NCI-H748 (cell line): ENCODE measurements around the gene CRAMP1.
"Not testable (repeated sequence)": the region's sequence is repeated elsewhere in the genome, so short reads cannot be mapped to it uniquely, and the experiment has no call there.

Experiments used
- DNase-seq: peaks from one replicate; lab custom pipeline; 2025; ENCODE audit not compliant: unreplicated experiment; lab: John Stamatoyannopoulos, UW

The CRAMP1 gene

DNA sequence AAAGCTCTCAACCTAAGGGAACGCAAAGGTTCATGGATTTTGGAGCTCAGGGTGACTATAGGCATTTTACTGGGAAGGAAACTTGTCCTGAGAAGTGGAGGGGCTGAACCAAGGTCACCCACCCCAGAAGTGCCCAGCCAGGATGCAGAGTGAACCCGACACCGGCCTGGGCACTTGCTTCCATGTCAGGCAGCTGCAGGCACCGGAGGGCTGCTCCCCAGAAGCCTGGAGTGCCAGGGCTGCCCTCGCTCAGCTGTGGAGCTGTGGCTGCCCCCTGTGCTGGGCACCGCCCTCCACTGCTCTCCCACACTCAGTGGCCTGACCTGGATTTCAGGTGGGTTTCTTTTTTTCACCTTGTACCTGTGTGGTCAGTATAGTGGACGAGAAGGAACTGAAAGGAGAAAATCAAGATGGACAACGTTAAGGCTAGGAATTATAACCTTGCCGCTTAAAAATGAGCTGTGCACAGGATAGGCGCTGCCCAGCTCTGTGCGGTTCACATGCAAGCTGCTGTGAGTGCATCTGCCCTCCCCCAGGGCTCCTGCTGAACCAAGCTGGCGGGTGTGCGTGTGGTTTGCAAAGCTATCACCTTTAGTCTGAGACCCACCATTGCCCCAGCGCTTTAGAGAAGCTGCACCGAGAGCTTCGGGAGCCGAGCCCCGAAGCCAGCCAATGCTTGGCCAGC lies 96.1 kb downstream of the CRAMP1 start:
- no peak for DNase-seq

DNA sequence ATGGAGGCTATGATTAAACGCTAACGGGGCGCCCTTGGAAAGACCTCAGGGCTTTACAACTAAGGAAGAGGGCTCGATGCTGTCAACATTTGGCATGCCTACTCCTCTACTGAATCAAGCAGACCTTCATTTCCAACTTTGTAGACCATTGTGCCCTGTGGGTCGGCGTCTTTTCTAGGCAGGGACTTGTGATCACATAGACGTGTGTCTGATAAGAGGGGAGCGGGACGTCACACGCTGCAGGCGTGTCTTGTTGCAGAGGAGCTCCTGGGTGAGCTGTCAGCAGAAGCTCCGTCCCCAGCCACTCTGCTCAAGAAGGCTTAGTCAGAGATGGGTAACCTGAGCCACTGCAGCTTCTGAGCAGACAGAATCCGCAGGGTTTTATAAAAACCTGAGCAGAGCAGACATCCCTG lies 96.6 kb downstream of the CRAMP1 start:
- DNase-seq = no peak

DNA sequence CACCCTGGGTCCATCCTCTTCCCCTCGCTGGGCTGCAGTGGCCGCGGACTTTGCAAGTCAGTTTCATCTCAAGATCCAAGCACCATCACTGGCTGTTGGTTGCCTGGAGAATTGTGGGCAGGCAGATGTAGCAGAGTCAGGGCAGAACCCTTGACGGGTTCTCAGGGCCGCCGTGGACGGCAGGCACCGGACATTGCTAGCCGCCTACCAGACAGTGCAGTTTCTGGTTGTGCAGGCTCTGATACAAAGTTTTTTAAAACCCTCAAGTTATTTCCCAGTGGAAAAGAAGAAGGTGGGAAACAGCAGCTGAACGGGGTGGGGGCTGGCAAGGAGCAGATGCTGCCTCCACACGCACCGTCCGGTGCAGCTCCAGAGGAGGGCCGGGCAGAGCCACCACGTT lies 97.2 kb downstream of the CRAMP1 start:
- no peak for DNase-seq

DNA sequence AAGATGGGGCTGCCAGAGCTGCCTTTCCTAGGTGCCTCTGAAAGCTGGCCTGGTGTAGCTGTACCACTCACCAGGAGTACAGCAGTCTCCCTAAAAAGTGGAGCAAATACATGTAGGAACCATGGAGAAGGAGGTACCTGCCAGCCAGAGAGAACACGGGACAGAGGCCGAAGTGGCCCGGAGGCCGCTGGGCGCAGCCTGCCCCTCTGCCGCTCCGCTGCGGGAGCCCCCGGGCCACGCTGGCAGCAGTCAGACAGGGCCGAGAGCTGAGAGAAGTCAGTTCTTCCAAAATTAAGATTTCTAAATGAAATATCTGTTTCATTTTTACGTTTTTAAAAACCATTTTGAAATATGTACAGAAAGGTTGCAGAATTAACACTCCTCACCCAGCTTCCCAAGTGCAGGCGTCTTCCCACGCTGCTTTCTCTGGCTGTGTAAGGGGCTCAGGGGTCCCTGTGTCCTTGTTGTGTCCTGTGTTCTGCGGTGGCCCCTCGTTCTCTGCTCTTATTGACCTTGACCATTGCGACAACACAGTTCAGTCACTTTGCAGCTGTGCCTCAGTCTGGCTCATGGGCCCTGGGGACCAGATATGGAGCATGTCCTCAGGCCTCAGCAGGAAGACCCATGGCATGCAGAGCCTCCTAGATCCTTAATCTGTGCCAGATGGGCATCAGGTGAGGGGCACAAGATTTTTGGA lies 98.8 kb downstream of the CRAMP1 start:
- DNase-seq = no peak

DNA sequence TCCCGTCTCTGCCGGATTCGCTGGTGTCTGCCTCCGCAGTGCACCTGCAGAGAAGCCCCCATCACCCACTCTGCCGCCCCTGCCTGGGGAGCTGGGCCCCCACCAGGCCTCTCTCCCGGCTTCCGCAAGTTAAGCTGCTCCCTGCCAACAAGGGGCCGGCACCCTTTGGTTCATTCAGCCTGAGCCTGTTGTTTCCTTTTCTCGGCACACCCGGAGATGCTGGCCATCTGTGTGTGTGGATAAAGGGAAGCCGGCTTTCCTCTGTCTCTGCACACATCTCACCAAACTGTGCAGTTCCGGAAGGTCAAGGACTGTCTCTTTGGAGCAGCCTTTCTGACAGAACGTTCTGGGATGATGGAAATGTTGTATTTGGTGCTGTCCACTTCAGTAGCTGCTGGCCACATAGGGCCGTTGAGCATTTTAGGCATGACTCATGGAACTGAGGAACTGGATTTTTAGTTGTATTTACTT lies 100.7 kb downstream of the CRAMP1 start:
- no peak for DNase-seq

DNA sequence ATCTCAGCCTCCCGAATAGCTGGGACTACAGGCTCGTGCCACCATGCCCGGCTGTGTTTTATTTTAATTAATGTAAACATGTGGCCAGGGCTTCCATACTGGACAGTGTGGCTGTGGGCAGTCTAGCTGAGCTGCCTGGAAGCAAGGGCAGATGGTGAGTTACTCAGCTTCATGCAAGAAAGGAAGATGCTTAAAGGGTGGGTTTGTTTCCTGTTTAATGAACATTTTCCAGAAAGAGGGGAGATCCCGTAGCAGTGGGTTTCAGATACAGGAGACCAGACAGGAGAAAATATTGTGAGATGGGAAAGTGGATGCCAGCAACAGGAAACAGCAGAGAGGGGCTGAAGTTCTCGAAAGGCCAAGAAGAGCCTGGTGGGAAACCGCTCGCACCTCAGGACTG lies 101.2 kb downstream of the CRAMP1 start:
- DNase-seq = no peak

DNA sequence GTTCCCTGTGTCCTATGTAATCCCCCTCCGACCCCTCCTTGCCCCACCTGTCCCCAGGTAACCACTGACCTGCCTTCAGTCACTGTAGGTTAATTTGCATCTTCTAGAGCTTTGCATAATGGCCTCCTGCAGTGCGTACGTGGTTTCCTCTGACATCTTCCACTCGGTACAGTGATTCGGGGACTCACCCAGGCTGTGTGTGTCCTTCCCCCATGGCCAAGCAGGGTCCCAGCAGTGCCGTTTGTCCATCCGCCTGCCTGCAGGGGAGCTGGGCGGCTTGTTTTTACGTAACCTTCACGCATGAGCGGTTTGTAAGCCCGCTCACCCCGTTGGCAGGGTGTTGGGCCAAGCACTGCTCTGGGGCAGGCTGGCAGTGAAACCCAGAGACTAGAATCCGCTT lies 101.8 kb downstream of the CRAMP1 start:
- no peak for DNase-seq

DNA sequence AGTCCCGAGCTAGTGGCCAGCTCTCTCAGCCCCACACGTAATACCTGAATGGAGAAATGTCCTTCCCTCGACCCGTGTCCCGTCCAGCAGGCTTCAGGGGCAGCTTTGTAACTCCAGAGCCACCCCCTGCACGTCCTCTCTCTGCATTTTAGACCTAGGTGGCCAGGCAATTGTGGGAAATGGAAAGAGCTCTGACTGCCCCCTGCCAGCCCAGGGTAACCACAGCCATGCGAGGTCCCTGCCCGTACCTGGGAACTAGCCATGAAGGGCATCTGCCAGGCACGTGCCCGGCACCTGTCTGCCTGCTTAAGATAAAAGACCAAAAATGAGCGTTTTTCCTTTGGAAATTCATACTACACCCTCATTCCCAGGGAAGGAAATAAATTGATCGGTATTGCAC lies 103.1 kb downstream of the CRAMP1 start:
- DNase-seq = no peak

DNA sequence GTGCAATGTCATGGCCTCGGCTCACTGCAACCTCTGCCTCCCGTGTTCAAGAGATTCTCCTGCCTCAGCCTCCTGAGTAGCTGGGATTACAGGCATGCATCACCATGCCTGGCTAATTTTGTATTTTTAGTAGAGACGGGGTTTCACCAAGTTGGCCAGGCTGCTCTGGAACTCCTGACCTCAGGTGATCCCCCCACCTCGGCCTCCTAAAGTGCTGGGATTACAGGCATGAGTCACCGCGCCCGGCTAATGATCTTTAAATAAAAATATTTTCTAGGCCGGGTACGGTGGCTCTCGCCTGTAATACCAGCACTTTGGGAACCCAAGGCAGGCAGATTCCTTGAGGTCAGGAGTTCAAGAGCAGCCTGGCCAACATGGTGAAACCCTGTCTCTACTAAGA lies 106.1 kb downstream of the CRAMP1 start:
- DNase-seq = not testable (repeated sequence)

DNA sequence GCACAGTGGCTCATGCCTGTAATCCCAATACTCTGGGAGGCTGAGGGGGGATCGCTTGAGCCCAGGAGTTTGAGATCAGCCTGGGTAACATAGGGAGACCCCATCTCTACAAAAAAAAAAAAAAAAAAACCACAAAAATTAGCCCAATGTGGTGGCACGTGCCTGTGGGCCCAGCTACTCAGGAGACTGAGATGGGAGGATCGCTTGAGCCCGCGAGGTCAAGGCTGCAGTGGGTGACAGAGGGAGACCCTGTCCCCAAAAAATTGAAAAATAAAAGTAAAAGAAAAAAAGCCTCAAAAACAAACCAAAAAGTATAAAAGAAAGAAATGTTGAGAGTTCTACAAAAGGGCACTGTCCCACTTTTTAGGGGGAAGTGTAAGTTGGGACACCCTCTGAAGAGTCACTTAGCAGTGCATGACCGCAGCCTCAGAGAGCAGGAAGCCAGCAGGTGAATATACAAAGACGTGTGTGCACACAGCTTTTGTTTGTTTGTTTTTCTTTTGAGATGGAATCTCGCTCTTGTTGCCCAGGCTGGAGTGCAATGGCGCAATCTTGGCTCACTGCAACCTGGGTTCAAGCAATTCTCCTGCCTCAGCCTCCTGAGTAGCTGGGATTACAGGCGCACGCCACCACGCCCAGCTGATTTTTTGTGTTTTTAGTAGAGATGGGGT lies 107.5 kb downstream of the CRAMP1 start:
- peak; percentile 5 for DNase-seq

DNA sequence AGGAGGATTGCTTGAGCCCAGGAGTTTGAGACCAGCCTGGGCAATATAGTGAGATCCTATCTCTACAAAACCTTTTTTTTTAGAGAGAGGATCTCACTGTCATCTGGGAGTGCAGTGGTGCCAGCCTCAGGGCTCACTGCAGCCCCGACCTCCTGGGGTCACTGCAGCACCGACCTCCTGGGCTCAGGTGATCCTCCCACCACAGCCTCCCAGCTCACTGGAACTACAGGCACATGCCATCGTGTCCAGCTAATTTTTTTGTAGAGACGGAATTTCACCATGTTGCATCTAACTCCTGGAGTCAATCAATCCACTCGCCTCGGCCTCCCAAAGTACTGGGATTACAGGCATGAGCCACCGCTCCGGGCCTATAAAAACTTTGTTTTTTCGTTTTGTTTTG lies 109.2 kb downstream of the CRAMP1 start:
- no peak for DNase-seq

DNA sequence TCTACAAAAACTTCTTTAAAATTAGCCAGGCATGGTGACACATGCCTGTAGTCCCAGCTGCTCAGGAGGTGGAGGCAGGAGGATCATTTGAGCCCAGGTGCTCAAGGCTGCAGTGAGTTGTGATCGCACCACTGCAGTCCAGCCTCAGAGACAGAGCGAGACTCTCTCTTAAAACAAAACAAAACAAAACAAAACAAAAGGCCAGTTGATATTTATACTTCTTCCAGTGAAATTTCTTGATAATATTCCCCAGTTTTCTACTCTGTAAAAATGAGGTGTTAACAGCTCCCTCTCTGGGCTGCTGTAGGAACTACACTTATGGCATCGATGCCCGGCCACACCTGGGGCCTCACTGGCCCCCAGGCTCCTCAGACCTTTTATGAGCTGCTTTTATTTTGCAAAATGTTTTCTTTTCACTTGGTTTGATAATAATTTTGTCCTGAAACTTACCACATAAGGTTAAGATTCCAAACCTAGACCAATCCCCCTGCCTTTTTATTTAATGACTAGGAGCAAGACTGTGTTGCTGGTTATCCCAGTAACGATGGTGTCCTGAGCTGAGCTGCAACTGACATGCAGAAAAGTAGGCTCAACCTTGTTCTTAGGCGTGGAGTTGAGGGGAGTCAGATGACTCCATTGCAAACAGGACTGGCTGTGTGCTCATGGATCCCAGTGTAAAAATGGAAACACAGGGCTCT lies 111.4 kb downstream of the CRAMP1 start:
- peak; percentile 22 for DNase-seq

DNA sequence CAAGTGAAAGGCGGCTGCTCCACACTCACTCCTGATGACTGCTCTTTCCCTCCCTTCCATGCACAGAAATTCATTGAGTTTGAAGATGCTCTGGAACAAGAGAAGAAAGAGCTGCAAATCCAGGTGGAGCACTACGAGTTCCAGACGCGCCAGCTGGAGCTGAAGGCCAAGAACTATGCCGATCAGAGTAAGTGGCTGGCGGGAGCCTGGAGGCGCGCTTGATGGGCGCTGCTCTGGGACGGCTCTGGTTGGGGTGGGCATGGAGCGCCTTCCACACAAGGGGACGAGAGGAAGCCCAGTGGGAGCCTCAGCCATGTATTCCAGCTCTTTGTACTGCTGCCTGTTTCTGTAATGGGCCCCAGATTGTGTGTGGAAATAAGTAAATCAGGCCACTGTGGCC lies 112.3 kb downstream of the CRAMP1 start:
- no peak for DNase-seq

DNA sequence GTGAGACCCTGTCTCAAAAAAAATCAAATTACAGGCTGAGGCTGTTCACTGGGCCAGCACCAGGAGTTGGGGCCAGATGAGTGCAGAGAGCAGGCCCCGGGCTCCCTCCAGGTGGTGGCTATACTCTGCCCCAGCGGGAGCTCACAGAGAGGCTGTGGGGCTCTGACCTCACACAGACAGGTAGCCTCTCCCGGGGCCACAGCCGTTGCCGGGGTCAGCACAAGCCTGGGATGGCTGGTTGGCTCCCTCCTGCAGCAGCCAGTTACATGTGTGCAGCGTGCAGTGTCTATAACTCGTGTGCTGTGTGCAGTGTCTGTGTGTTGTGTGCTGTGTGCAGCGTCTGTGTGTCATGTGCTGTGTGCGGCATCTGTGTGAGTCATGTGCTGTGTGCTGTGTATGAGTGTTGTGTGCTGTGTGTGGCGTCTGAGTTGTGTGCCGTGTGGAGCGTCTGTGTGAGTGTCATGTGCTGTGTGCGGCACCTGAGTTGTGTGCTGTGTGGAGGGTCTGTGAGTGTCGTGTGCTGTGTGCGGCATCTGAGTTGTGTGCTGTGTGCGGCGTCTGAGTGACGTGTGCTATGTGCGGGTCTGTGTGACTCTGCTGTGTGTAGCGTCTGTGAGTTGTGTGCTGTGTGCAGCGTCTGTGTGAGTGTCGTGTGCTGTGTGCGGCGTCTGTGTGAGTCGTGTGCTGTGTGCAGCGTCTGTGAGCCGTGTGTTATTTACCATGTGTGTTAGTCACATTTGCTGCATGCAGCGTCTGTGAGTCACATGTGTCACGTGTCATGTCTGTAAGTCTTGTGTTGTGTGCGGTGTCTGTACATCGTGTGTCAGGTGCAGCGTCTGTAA lies 114.7 kb downstream of the CRAMP1 start:
- DNase-seq = no peak
